Gastroesophageal sphincter (tissue), 2 donors: ENCODE data around the gene ARPC5.

Experiments used
- POLR2A ChIP-seq, 2 donors: fragments of 450-650 bp; IDR thresholded peaks; one replicate each; pipeline ENCODE4 v1.6.1; 2017; ENCODE audit warnings: antibody characterized with exemption in 2 of 2, mild to moderate bottlenecking in 2 of 2, moderate library complexity in 1 of 2
- POLR2AphosphoS5 ChIP-seq: sonication (generic); formaldehyde crosslinking; IDR thresholded peaks from one replicate; pipeline ENCODE4 v1.6.1; 2017; ENCODE audit warnings: antibody characterized with exemption

GRCh38 chr1:183656355-183656754, 20.8 kb upstream of the ARPC5 start:
- TF ChIP-seq POLR2A (IDR thresholded peaks at IDR 0.05): no peak
- no peak for TF ChIP-seq POLR2AphosphoS5
